K562 (cell line): ENCODE data around the gene SAPCD1. TPM values are rescaled to one million over a fixed set of nuclear protein-coding genes. Genes with fewer than 3 reads are reported as not detected.

ENCODE experiments used
- ARHGAP35 ChIP-seq: fragments of 450-650 bp; IDR thresholded peaks from 2 replicates; pipeline ENCODE4 v1.6.1; 2018; ENCODE audit not compliant: partially characterized antibody
- BACH1 ChIP-seq: fragments of 200-800 bp; sonication (Bioruptor generic); IDR thresholded peaks from 2 replicates; pipeline ENCODE4 v1.6.1; 2016; ENCODE audit warnings: missing genetic modification characterization, missing compliant biosample characterization
- BCOR ChIP-seq: fragments of 450-650 bp; IDR thresholded peaks from 2 replicates; pipeline ENCODE4 v1.6.1; 2016
- E2F5 ChIP-seq: sonication (generic); formaldehyde crosslinking; IDR thresholded peaks from 2 replicates; pipeline ENCODE4 v1.8.0; 2022; ENCODE audit warnings: mild to moderate bottlenecking, missing genetic modification reagents
- FOXJ2 ChIP-seq: fragments of 200-800 bp; sonication (Bioruptor generic); IDR thresholded peaks from 2 replicates; pipeline ENCODE4 v1.6.1; 2016; ENCODE audit warnings: missing genetic modification characterization, missing compliant biosample characterization
- FOXJ3 ChIP-seq: sonication (generic); formaldehyde crosslinking; IDR thresholded peaks from 2 replicates; pipeline ENCODE4 v1.4.0; 2020; ENCODE audit warnings: mild to moderate bottlenecking, missing genetic modification reagents
- FOXK1 ChIP-seq: sonication (generic); formaldehyde crosslinking; IDR thresholded peaks from 2 replicates; pipeline ENCODE4 v1.8.0; 2022; ENCODE audit warnings: missing genetic modification reagents, mild to moderate bottlenecking, borderline replicate concordance
- HNRNPLL ChIP-seq: fragments of 200-400 bp; formaldehyde crosslinking; IDR thresholded peaks from 2 replicates; pipeline ENCODE4 v1.6.1; 2017; ENCODE audit warnings: low read length, low read depth, mild to moderate bottlenecking; ENCODE audit not compliant: poor library complexity, severe bottlenecking
- KHSRP ChIP-seq: fragments of 450-650 bp; IDR thresholded peaks from 2 replicates; pipeline ENCODE4 v1.6.1; 2017
- MBD1 ChIP-seq: fragments of 250-450 bp; sonication (Bioruptor Pico); IDR thresholded peaks from 2 replicates; pipeline ENCODE4 v1.8.0; 2022; ENCODE audit warnings: inconsistent platforms
- NEUROD1 ChIP-seq: fragments of 150-350 bp; IDR thresholded peaks from 2 replicates; pipeline ENCODE4 v1.6.1; 2014; ENCODE audit warnings: borderline replicate concordance, low read length, low read depth; ENCODE audit not compliant: partially characterized antibody
- PURB ChIP-seq: sonication (generic); formaldehyde crosslinking; IDR thresholded peaks from 2 replicates; pipeline ENCODE4 v1.9.0; 2021; ENCODE audit warnings: low read depth, mild to moderate bottlenecking, missing genetic modification reagents
- SAP30 ChIP-seq: fragments of 200-600 bp; sonication (generic); IDR thresholded peaks from 2 replicates; pipeline ENCODE4 v1.6.1; 2012; ENCODE audit warnings: borderline replicate concordance, low read depth, mild to moderate bottlenecking, moderate library complexity, low read length, control low read depth, inconsistent platforms; ENCODE audit not compliant: insufficient read depth, poor library complexity, severe bottlenecking
- SMARCC2 ChIP-seq: fragments of 450-650 bp; IDR thresholded peaks from 2 replicates; pipeline ENCODE4 v1.6.1; 2017; ENCODE audit warnings: antibody characterized with exemption, moderate library complexity, mild to moderate bottlenecking, low read depth
- TEAD1 ChIP-seq, 2 experiments: fragments of 450-650 bp in 1 of 2; sonication (generic) in 1 of 2; formaldehyde crosslinking; IDR thresholded peaks; 2 replicates each; pipeline versions ENCODE4 v1.4.0 to v1.8.0; 2020 to 2022; ENCODE audit warnings: mild to moderate bottlenecking in 2 of 2, missing genetic modification reagents in 1 of 2
- U2AF1 ChIP-seq: fragments of 200-400 bp; formaldehyde crosslinking; optimal IDR thresholded peaks from 2 replicates; pipeline ENCODE3; 2017; ENCODE audit warnings: mild to moderate bottlenecking, low read depth, low read length, moderate library complexity
- ZNF165 ChIP-seq: fragments of 250-450 bp; sonication (Bioruptor Pico); IDR thresholded peaks from 2 replicates; pipeline ENCODE4 v1.4.0; 2020; ENCODE audit warnings: borderline replicate concordance
- ZNF282 ChIP-seq: sonication (generic); formaldehyde crosslinking; IDR thresholded peaks from 2 replicates; pipeline ENCODE4 v1.8.1; 2023; ENCODE audit warnings: missing genetic modification reagents
- ZNF398 ChIP-seq: fragments of 250-450 bp; sonication (Bioruptor Pico); IDR thresholded peaks from 2 replicates; pipeline ENCODE4 v1.8.0; 2021; ENCODE audit warnings: moderate library complexity, mild to moderate bottlenecking, inconsistent platforms
- ZNF551 ChIP-seq: fragments of 250-450 bp; sonication (Bioruptor Pico); IDR thresholded peaks from 2 replicates; pipeline ENCODE4 v1.5.0; 2021; ENCODE audit warnings: mild to moderate bottlenecking, moderate library complexity
- ZNF668 ChIP-seq: fragments of 250-450 bp; sonication (Bioruptor Pico); IDR thresholded peaks from 2 replicates; pipeline ENCODE4 v1.8.0; 2022; ENCODE audit warnings: mild to moderate bottlenecking, inconsistent platforms
- polyA plus RNA-seq, 8 experiments: library from polyadenylated mRNA; depleted of rRNA in 4 of 8; stranded (reverse) in 5 of 8; unstranded in 3 of 8; fragments of >200 nt; fragmentation: Nextera tagmentation in 2 of 8; fragmentation: Illumina TruSeq in 1 of 8; extraction: Ambion mirVana in 2 of 8; extraction: Trizol in 1 of 8; gene quantifications; 2 replicates each; pipeline versions ENCODE4 v1.2.1 to v1.2.3, GENCODE V29; 2011 to 2014; ENCODE audit warnings: inconsistent platforms in 1 of 8, missing spikeins in 1 of 8
- total RNA-seq, 7 experiments: library from RNA; depleted of rRNA in 6 of 7; stranded (reverse); fragments of >200 nt in 6 of 7; fragmentation: Illumina TruSeq in 2 of 7; extraction: Trizol in 2 of 7; gene quantifications; 2 replicates each; pipeline versions ENCODE4 v1.2.1 to v1.2.3, GENCODE V29; 2011 to 2021; ENCODE audit warnings: low replicate concordance in 1 of 7
- TF ChIP-seq, protein P1 (sequence below): fragments of 250-450 bp; sonication (Bioruptor Pico); IDR thresholded peaks from 2 replicates; pipeline ENCODE4 v1.5.0; 2022; ENCODE audit warnings: mild to moderate bottlenecking

The SAPCD1 gene
- total and polyA plus RNA-seq, 9 of the 15 experiments (the other 6 are each of a cell fraction or from before 2014, with no cell fraction given), result 2.6 to 30.2 (median 7.4) TPM

DNA sequence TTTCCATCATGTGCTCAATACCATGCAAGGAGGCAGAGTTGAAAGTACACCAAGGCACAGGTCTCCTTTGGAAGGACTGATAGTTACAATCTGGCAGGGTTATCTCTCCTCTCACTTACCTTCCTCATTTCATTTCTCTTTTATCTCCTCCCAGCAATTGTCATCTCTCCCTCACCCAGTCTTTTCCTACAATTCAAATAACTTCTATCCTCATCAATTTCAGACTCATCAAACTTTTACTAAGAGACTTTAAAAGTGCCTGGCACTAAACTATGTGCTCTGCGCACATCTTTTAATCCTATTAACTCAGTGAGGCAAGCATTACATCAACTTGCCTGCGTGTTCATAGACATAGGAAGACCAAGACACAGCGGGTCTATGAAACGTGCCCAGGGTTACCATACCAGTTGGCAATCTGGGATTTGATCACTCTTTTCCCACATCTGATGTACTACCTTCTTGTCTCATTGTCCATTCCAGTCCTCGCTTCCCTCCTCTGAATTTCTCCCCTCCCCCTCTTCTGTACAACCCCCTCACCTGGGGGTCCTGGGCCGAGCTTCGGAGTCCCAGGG lies 31.9 kb downstream of the SAPCD1 start (continued):
- TF ChIP-seq MBD1 (CRISPR knock-in tag) (no peak), ZNF282 (CRISPR knock-in tag) (no peak), U2AF1 (peak; percentile 28), FOXJ2 (tag) (0 out of 2 replicates have a peak, but pooled peaks have one; percentile 35), ZNF398 (CRISPR knock-in tag) (no peak), KHSRP (no peak), FOXJ3 (CRISPR knock-in tag) (no peak), SMARCC2 (peak; percentile 41), NEUROD1 (no peak), BCOR (peak; percentile 10; the same call in 1 of the 2 replicates), FOXK1 (CRISPR knock-in tag) (no peak), BACH1 (tag) (0 out of 2 replicates have a peak, but pooled peaks have one; percentile 15), ZNF668 (CRISPR knock-in tag) (no peak), HNRNPLL (no peak), SAP30 (no peak), E2F5 (CRISPR knock-in tag) (no peak), TEAD1 (CRISPR knock-in tag; IDR thresholded peaks at IDR 0.05) (no peak; a peak in 1 of 4 replicates), ZNF551 (no peak), PURB (CRISPR knock-in tag) (no peak), ZNF165 (CRISPR knock-in tag) (0 out of 2 replicates have a peak, but pooled peaks have one; percentile 60), ARHGAP35 (no peak)
- TF ChIP-seq, protein P1, sequence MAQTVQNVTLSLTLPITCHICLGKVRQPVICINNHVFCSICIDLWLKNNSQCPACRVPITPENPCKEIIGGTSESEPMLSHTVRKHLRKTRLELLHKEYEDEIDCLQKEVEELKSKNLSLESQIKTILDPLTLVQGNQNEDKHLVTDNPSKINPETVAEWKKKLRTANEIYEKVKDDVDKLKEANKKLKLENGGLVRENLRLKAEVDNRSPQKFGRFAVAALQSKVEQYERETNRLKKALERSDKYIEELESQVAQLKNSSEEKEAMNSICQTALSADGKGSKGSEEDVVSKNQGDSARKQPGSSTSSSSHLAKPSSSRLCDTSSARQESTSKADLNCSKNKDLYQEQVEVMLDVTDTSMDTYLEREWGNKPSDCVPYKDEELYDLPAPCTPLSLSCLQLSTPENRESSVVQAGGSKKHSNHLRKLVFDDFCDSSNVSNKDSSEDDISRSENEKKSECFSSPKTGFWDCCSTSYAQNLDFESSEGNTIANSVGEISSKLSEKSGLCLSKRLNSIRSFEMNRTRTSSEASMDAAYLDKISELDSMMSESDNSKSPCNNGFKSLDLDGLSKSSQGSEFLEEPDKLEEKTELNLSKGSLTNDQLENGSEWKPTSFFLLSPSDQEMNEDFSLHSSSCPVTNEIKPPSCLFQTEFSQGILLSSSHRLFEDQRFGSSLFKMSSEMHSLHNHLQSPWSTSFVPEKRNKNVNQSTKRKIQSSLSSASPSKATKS (CRISPR knock-in tag), result no peak
